ENCODE results near the gene ADAMTSL3. TPM values are rescaled to one million over a fixed set of nuclear protein-coding genes. Genes with fewer than 3 reads are reported as not detected.
A peak's percentile ranks its signal among the peaks of the same experiment; 100 is the strongest.
"Not testable (repeated sequence)": the region's sequence is repeated elsewhere in the genome, so short reads cannot be mapped to it uniquely, and the experiment has no call there.

Gene ADAMTSL3
- polyA plus RNA-seq, 4 donors, result 4.0 to 5.3 (median 4.9) TPM

DNA sequence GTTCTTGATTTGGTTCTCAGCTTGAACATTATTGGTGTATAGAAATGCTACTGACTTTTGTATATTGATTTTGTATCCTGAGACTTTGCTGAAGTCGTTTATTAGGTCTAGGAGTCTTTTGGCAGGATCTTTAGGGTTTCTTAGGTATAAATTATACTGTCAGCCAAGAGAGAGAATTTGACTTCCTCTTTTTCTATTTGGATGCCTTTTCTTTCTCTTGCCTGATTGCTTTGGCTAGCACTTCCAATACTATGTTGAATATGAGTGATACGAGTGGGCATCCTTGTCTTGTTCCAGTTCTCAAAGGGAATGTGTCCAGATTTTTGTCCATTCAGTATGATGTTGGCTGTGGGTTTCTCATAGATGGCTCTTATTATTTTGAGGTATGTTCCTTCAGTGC, 409.8 kb downstream of the ADAMTSL3 start:
- not testable (repeated sequence) for DNase-seq (ENCODE audit: low read depth in 4 of 4, low spot score in 3 of 4)

GRCh38 chr15:84068674-84069073, 414.8 kb downstream of the ADAMTSL3 start:
- DNase-seq (ENCODE audit: low read depth in 4 of 4, low spot score in 3 of 4), result not testable (repeated sequence)

- DNase-seq (ENCODE audit: low read depth in 4 of 4, low spot score in 3 of 4), result not testable (repeated sequence)
These were observed 424.1 kb downstream of the ADAMTSL3 start for GRCh38 chr15:84078038-84078437.

- not testable (repeated sequence) for DNase-seq (ENCODE audit: low read depth in 4 of 4, low spot score in 3 of 4)
These were observed 425.5 kb downstream of the ADAMTSL3 start for GRCh38 chr15:84079325-84079884.

DNA sequence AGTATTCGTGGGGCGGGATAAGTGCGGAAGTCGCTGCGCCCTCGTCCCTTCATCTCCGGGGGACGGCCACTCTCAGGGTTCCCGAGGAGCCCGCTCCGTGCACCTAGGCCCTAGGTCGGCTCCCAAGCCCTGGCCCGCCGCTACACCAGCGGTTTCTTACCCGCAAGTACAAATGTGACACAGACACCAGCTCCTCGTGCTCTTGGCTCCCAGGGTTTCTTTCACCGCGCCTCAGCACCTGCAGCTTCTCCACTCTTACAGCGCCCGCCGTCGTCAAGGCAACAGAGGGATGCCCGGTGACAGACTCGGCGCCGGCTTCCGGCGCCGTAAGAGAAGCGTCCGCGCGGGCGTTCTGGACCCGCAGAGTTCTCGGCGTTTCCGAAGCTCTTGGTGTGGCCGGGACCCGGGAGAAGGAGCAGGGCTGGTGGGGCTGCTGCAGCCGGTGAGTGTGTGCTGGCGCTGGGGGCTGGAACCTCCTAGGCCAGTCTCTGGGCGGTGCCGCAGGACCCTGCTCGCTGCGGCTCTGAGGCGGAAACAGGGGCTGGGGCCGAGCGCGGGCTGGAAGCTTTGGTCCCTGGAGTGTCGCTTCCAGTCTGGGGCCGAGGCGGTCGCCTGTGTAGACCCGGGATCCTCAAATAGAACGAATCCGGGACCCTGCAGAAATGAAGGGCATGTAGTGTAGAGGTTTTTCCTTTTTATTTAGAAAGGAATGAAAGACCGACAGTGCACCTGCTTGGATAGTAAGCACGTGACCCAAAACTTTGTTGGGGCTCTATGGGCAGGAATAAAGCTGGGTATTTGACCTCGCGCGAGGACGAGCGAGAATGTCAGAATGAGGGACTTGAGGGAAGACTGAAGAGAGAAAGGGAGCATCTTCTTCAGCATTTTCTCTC, 426.2 kb downstream of the ADAMTSL3 start:
- DNase-seq (ENCODE audit: low read depth in 4 of 4, low spot score in 3 of 4), result peak in 3 of 4 donors; percentile 12 to 26 (median 15)

DNA sequence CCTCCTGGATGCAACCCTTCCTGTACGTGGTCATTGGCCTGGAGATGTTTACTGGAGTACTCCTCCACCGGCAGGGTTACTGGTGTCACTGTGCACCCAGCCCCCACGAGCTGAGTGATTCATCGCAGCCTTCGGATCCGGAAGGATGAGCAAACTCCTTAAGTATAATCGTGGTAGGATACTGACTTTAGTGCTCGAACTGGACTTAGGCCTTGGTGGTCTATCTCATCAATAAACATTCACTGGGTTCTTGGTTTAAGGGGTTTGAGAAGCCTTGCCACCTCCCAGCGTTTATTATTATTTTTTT, 426.8 kb downstream of the ADAMTSL3 start:
- DNase-seq (ENCODE audit: low read depth in 4 of 4, low spot score in 3 of 4), result not testable (repeated sequence)

- DNase-seq (ENCODE audit: low read depth in 4 of 4, low spot score in 3 of 4), result no peak
These were observed 427.7 kb downstream of the ADAMTSL3 start for GRCh38 chr15:84081391-84082168.

- DNase-seq (ENCODE audit: low read depth in 4 of 4, low spot score in 3 of 4), result no peak
These were observed 428.8 kb downstream of the ADAMTSL3 start for GRCh38 chr15:84082739-84083138.

- not testable (repeated sequence) for DNase-seq (ENCODE audit: low read depth in 4 of 4, low spot score in 3 of 4)
These were observed 432.1 kb downstream of the ADAMTSL3 start for GRCh38 chr15:84086071-84086470.

Other genes starting within 250 kb of the ADAMTSL3 start
- 10 to 100 TPM in 3 of 4 donors, 1 to 10 TPM in 1; 9.3 to 13.2 (median 10.3) TPM for gene SH3GL3, start 206.8 kb upstream of the ADAMTSL3 start, polyA plus RNA-seq (ENCODE audit: insufficient read length in 4 of 4)

All from right renal pelvis (tissue), 4 donors.